GM23248 (cell line): ENCODE results near the gene RBM19. TPM values are rescaled to one million over a fixed set of nuclear protein-coding genes. Genes with fewer than 3 reads are reported as not detected.

Source experiments
- DNase-seq: peaks from one replicate; pipeline ENCODE4 v3.0.0-alpha.2; 2015
- H2AFZ ChIP-seq: fragments of 200-600 bp; sonication (generic); 2 replicates; pipeline ENCODE4 v1.6.1; 2016; ENCODE audit warnings: antibody characterized with exemption
- H3F3A ChIP-seq: fragments of 200-600 bp; sonication (generic); 2 replicates; pipeline ENCODE4 v1.6.1; 2016; ENCODE audit warnings: mild to moderate bottlenecking, antibody characterized with exemption, mixed run types; ENCODE audit not compliant: insufficient read depth
- H3K27ac ChIP-seq: fragments of 200-600 bp; sonication (generic); 2 replicates; pipeline ENCODE4 v1.5.1; 2016; ENCODE audit warnings: mild to moderate bottlenecking
- H3K27me3 ChIP-seq: fragments of 200-600 bp; sonication (generic); replicated peaks from 2 replicates; pipeline ENCODE4 v1.6.1; 2016; ENCODE audit warnings: mild to moderate bottlenecking; ENCODE audit not compliant: insufficient read depth
- H3K36me3 ChIP-seq: fragments of 200-600 bp; sonication (generic); 2 replicates; pipeline ENCODE4 v1.6.1; 2016; ENCODE audit warnings: low read depth, mild to moderate bottlenecking
- H3K4me1 ChIP-seq: fragments of 200-600 bp; sonication (generic); 2 replicates; pipeline ENCODE4 v1.6.1; 2016; ENCODE audit warnings: mild to moderate bottlenecking; ENCODE audit not compliant: insufficient read depth
- H3K4me2 ChIP-seq: fragments of 200-600 bp; sonication (generic); one replicate; pipeline ENCODE4 v1.6.1; 2016; ENCODE audit warnings: mild to moderate bottlenecking; ENCODE audit not compliant: unreplicated experiment
- H3K4me3 ChIP-seq: fragments of 200-600 bp; sonication (generic); 2 replicates; pipeline ENCODE4 v1.5.1; 2016; ENCODE audit warnings: mild to moderate bottlenecking
- H3K79me2 ChIP-seq: fragments of 200-600 bp; sonication (generic); 2 replicates; pipeline ENCODE4 v1.6.1; 2016; ENCODE audit warnings: mild to moderate bottlenecking; ENCODE audit not compliant: insufficient read depth
- H3K9ac ChIP-seq: fragments of 200-600 bp; sonication (generic); 2 replicates; pipeline ENCODE4 v1.6.1; 2016; ENCODE audit warnings: mild to moderate bottlenecking
- H3K9me2 ChIP-seq: fragments of 200-600 bp; sonication (generic); 2 replicates; pipeline ENCODE4 v1.6.1; 2016; ENCODE audit warnings: mixed run types, mild to moderate bottlenecking, moderate library complexity; ENCODE audit not compliant: insufficient read depth
- H3K9me3 ChIP-seq: fragments of 200-600 bp; sonication (generic); one replicate; pipeline ENCODE4 v1.6.1; 2017; ENCODE audit warnings: low read depth
- H4K20me1 ChIP-seq: fragments of 200-600 bp; sonication (generic); 2 replicates; pipeline ENCODE4 v1.6.0; 2016; ENCODE audit not compliant: insufficient read depth
- EZH2 ChIP-seq: fragments of 200-600 bp; sonication (generic); IDR thresholded peaks from 2 replicates; pipeline ENCODE4 v1.6.1; 2018; ENCODE audit warnings: antibody characterized with exemption, mild to moderate bottlenecking; ENCODE audit not compliant: insufficient read depth, poor library complexity, severe bottlenecking
- EZH2phosphoT487 ChIP-seq: fragments of 200-600 bp; sonication (generic); IDR thresholded peaks from 2 replicates; pipeline ENCODE4 v1.6.1; 2018; ENCODE audit warnings: antibody characterized with exemption, moderate library complexity, mild to moderate bottlenecking, low read depth; ENCODE audit not compliant: insufficient read depth
- WGBS, 2 experiments: methylation state at CpG; one replicate each; pipeline ENCODE4 v1.1.6; 2015 to 2017; ENCODE audit warnings: low lambda C conversion rate in 2 of 2, low coverage in 1 of 2; ENCODE audit errors: missing lambda C conversion rate in 2 of 2; 5-methylcytosine and 5-hydroxymethylcytosine counted together
- in situ Hi-C: fragments of 300-500 bp; cut with MboI; formaldehyde crosslinking; loops from 2 replicates; pipeline ENCODE4 v1.15.0; 2020
- polyA plus RNA-seq: library from polyadenylated mRNA; unstranded; fragments of >200 nt; fragmentation: Nextera tagmentation; extraction: Ambion mirVana; gene quantifications from 2 replicates; pipeline ENCODE4 v1.2.1, GENCODE V29; 2016
- total RNA-seq: library from RNA; depleted of rRNA; stranded (reverse); fragments of >200 nt; shearing (Covaris generic); gene quantifications from 2 replicates; pipeline ENCODE4 v1.2.3, GENCODE V29; 2014

RBM19 gene
- total and polyA plus RNA-seq, 2 experiments from 2014 or later = 14.8 to 17.1 TPM

GRCh38 chr12:113794774-113795173 is 171.4 kb downstream of the RBM19 start:
- H3K4me3 ChIP-seq = no peak overlapping the region
- in situ Hi-C loops = no loop called here
- no peaks in the 10 kb centered on the region for H3K9me2 ChIP-seq
- no peaks in the 10 kb centered on the region for H3K9me3 ChIP-seq
- no peaks in the 10 kb centered on the region for H4K20me1 ChIP-seq
- H3K27me3 ChIP-seq = peaks cover 17% of the 10 kb centered on the region; the same call in 1 of the 2 replicates
- 58 to 66% methylated on average over 17 of the region's 17 CpGs for WGBS, 2 experiments
- H2AFZ ChIP-seq = no peak overlapping the region
- H3K36me3 ChIP-seq = no peaks in the 10 kb centered on the region
- H3K4me2 ChIP-seq = no peak overlapping the region
- DNase-seq = no peak
- no peaks in the 10 kb centered on the region for H3F3A ChIP-seq
- no peak overlapping the region for H3K27ac ChIP-seq
- TF ChIP-seq EZH2phosphoT487 (no peak), EZH2 (no peak)
- no peaks in the 10 kb centered on the region for H3K79me2 ChIP-seq
- H3K9ac ChIP-seq = no peak overlapping the region
- H3K4me1 ChIP-seq = no peaks in the 10 kb centered on the region

GRCh38 chr12:113793250-113793649 is 172.9 kb downstream of the RBM19 start:
- no peak overlapping the region for H3K4me3 ChIP-seq
- no peaks in the 10 kb centered on the region for H3K4me1 ChIP-seq
- no peaks in the 10 kb centered on the region for H3K9me3 ChIP-seq
- no peaks in the 10 kb centered on the region for H3K9me2 ChIP-seq
- H3K27me3 ChIP-seq = peaks cover 17% of the 10 kb centered on the region; the same call in 1 of the 2 replicates
- DNase-seq = no peak
- no peaks in the 10 kb centered on the region for H4K20me1 ChIP-seq
- no peak for TF ChIP-seq EZH2phosphoT487
- no peak for TF ChIP-seq EZH2
- in situ Hi-C loops = no loop called here
- H3K27ac ChIP-seq = no peak overlapping the region
- H3K36me3 ChIP-seq = no peaks in the 10 kb centered on the region
- H3K9ac ChIP-seq = no peak overlapping the region
- H3F3A ChIP-seq = no peaks in the 10 kb centered on the region
- H3K4me2 ChIP-seq = no peak overlapping the region
- H2AFZ ChIP-seq = no peak overlapping the region
- no peaks in the 10 kb centered on the region for H3K79me2 ChIP-seq
- 18 to 31% methylated on average over 9 of the region's 9 CpGs for WGBS, 2 experiments

- H3K9me2 ChIP-seq = no peaks in the 10 kb centered on the region
- no peaks in the 10 kb centered on the region for H3F3A ChIP-seq
- H4K20me1 ChIP-seq = no peaks in the 10 kb centered on the region
- in situ Hi-C loops = no loop called here
- H3K27me3 ChIP-seq = peaks cover 17% of the 10 kb centered on the region; the same call in 1 of the 2 replicates
- H3K27ac ChIP-seq = no peak overlapping the region
- no peak for TF ChIP-seq EZH2phosphoT487
- no peak for TF ChIP-seq EZH2
- H3K4me2 ChIP-seq = no peak overlapping the region
- WGBS, 2 experiments = 45 to 49% methylated on average over 6 of the region's 6 CpGs
- no peak overlapping the region for H2AFZ ChIP-seq
- H3K9me3 ChIP-seq = no peaks in the 10 kb centered on the region
- no peaks in the 10 kb centered on the region for H3K36me3 ChIP-seq
- H3K79me2 ChIP-seq = no peaks in the 10 kb centered on the region
- DNase-seq = no peak
- no peak overlapping the region for H3K9ac ChIP-seq
- H3K4me3 ChIP-seq = no peak overlapping the region
- 0 out of 2 replicates have a peak, but pooled peaks cover 4% of the 10 kb centered on the region for H3K4me1 ChIP-seq
Observed at GRCh38 chr12:113792450-113792849, 173.7 kb downstream of the RBM19 start.

- WGBS, 2 experiments = 32 to 34% methylated on average over 5 of the region's 5 CpGs
- Histone ChIP-seq H3K79me2 (no peaks in the 10 kb centered on the region), H3K4me2 (no peak overlapping the region), H3K36me3 (no peaks in the 10 kb centered on the region), H4K20me1 (no peaks in the 10 kb centered on the region), H3K9me3 (no peaks in the 10 kb centered on the region), H3K27ac (no peak overlapping the region), H3K9me2 (no peaks in the 10 kb centered on the region), H3K4me1 (0 out of 2 replicates have a peak, but pooled peaks cover 4% of the 10 kb centered on the region), H3K27me3 (peaks cover 22% of the 10 kb centered on the region; the same call in 1 of the 2 replicates), H3K4me3 (no peak overlapping the region), H2AFZ (no peak overlapping the region), H3K9ac (no peak overlapping the region), H3F3A (no peaks in the 10 kb centered on the region)
- DNase-seq = peak; percentile 48
- TF ChIP-seq EZH2 (no peak), EZH2phosphoT487 (no peak)
- in situ Hi-C loops = no loop called here
Observed at GRCh38 chr12:113788020-113788856, 177.9 kb downstream of the RBM19 start.
